Erythroblast (primary cell): ENCODE measurements around the gene P2RX6.
"Not testable (repeated sequence)": the region's sequence is repeated elsewhere in the genome, so short reads cannot be mapped to it uniquely, and the experiment has no call there.

Experiments
- DNase-seq, 2 experiments: peaks; one replicate each; lab custom pipeline; 2025; lab: John Stamatoyannopoulos, UW
- GATA1 ChIP-seq: IDR thresholded peaks from 2 replicates; pipeline ENCODE4 v1.6.1; 2011; ENCODE audit warnings: low read depth, mild to moderate bottlenecking, control low read depth, low read length, moderate library complexity
- POLR2A ChIP-seq: IDR thresholded peaks from 2 replicates; pipeline ENCODE4 v1.6.1; 2011; ENCODE audit warnings: mild to moderate bottlenecking, low read length

P2RX6 gene

DNA sequence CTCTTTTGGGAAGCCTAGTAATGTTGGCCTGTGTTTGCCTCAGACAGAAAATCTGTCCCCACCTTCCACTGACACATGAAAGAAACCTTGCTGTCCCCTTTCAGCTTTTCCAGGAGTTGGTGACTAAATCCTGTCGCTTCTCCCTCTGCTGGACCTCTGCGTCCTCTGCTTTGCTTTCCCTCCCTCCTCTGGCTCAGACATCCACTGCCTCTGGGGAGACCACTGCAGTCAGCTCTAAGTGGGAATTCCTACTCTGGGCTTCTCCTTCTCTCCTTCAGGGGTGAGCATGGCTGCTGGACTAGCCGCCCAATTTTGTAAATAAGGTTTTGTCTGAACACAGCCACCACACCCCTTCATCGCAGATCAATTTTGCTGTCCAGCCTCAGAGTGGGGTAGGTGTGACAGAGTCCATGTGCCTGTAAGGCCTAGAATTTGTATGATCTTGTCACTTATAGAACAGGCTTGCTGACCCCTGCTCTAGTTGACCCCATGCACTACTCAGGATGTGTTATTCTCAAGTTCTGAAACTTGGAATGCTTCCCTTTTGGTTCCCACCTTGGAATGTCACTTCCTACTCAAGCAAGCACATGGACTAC is 53.8 kb downstream of the P2RX6 start:
- no peak for TF ChIP-seq GATA1
- TF ChIP-seq POLR2A = no peak
- no peak for DNase-seq

- DNase-seq = no peak
- TF ChIP-seq GATA1 (no peak), POLR2A (no peak)
Measured at GRCh38 chr22:21069375-21069774, 54.4 kb downstream of the P2RX6 start.

- no peak for DNase-seq
Measured at GRCh38 chr22:21070690-21071615, 56.0 kb downstream of the P2RX6 start.

GRCh38 chr22:21071796-21072195 is 56.8 kb downstream of the P2RX6 start:
- not testable (repeated sequence) for DNase-seq

More at GRCh38 chr22:21070690-21071615, 56.0 kb downstream of the P2RX6 start:
- no peak for TF ChIP-seq POLR2A
- no peak for TF ChIP-seq GATA1

- no peak for TF ChIP-seq GATA1
- no peak for TF ChIP-seq POLR2A
- DNase-seq = no peak
Measured at GRCh38 chr22:21073023-21073422, 58.1 kb downstream of the P2RX6 start.

- TF ChIP-seq POLR2A (no peak), GATA1 (no peak)
- DNase-seq = no peak
Measured at GRCh38 chr22:21073482-21073881, 58.5 kb downstream of the P2RX6 start.

DNA sequence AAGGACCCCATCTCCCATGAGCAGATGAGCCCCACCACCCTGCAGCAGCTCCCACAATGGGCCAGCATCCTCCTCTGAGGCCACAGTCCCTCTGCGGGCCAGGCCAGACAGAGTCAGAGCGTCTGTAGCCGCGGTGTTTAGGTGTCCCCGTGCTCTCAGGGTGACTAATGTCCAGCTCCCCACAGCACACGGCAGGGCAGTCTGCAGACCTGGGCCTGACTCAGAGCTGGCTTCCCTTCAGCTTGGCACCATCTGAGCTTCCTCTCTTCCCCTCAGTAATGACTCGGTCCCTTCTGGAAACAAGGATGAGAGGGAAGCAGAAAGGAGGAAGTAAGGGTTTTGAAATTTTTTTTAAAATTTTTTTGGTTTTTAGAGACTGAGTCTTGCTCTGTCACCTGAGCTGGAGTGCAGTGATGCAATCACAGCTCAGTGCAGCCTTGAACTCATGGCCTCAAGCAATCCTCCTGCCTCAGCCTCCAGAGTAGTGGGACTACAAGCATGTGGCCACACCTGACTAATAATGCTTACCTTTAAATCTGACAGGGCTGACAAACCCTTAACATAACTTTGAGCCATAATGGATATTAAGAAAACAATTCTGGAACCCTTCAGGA is 59.2 kb downstream of the P2RX6 start:
- no peak for DNase-seq
- TF ChIP-seq POLR2A = no peak
- TF ChIP-seq GATA1 = no peak

GRCh38 chr22:21075516-21076138 is 60.7 kb downstream of the P2RX6 start:
- DNase-seq = no peak
- TF ChIP-seq GATA1 (no peak), POLR2A (no peak)

- TF ChIP-seq GATA1 (no peak), POLR2A (no peak)
- DNase-seq = no peak
Measured at GRCh38 chr22:21076912-21077625, 62.1 kb downstream of the P2RX6 start.
